Measurements from ENCODE around the gene MYH16. TPM values are rescaled to one million over a fixed set of nuclear protein-coding genes. Genes with fewer than 3 reads are reported as not detected.

Gene MYH16
- polyA plus RNA-seq, 1 experiment, result not detected

GRCh38 chr7:99290980-99291607 is 18.5 kb downstream of the MYH16 start:
- peak; percentile 74 for DNase-seq (ENCODE audit: low read depth, low spot score)
- CTCF ChIA-PET, result interaction anchor here (0.6 to 4.4 kb wide), 5 partner anchors 20 to 255 kb away, joined by 3 to 19 read pairs (median 3); no protein-coding TSS in a partner anchor

GRCh38 chr7:99292127-99292526 is 19.5 kb downstream of the MYH16 start:
- TF ChIP-seq CTCF (IDR thresholded peaks at IDR 0.05; ENCODE audit: low read depth, low read length), result no peak
- no peak overlapping the region for H3K27ac ChIP-seq (ENCODE audit: low read depth, low read length)
- H3K4me3 ChIP-seq (ENCODE audit: low read depth, low read length), result no peak overlapping the region
- ChIA-PET CTCF (interaction anchor here (0.6 to 4.4 kb wide), 2 partner anchors 21 to 256 kb away, joined by 3 to 19 read pairs; no protein-coding TSS in a partner anchor), POLR2A (no interaction called here)
- H3K27me3 ChIP-seq (ENCODE audit: control insufficient read depth, insufficient read depth, low read length), result no peaks in the 10 kb centered on the region
- no peaks in the 10 kb centered on the region; the same call in 1 of the 2 replicates for H3K9me3 ChIP-seq (ENCODE audit: control insufficient read depth, insufficient read depth, low read length)
- DNase-seq (ENCODE audit: low read depth, low spot score), result no peak

More at GRCh38 chr7:99290980-99291607, 18.5 kb downstream of the MYH16 start:
- H3K27ac ChIP-seq (ENCODE audit: low read depth, low read length), result no peak overlapping the region
- no peaks in the 10 kb centered on the region for H3K27me3 ChIP-seq (ENCODE audit: control insufficient read depth, insufficient read depth, low read length)
- POLR2A ChIA-PET, result interaction anchor here (0.6 to 1.6 kb wide), 4 partner anchors 23 to 95 kb away, joined by 3 to 4 read pairs (median 4); no protein-coding TSS in a partner anchor
- H3K4me3 ChIP-seq (ENCODE audit: low read depth, low read length), result no peak overlapping the region
- H3K9me3 ChIP-seq (ENCODE audit: control insufficient read depth, insufficient read depth, low read length), result no peaks in the 10 kb centered on the region; the same call in 1 of the 2 replicates
- no peak for TF ChIP-seq CTCF (IDR thresholded peaks at IDR 0.05; ENCODE audit: low read depth, low read length)

DNA sequence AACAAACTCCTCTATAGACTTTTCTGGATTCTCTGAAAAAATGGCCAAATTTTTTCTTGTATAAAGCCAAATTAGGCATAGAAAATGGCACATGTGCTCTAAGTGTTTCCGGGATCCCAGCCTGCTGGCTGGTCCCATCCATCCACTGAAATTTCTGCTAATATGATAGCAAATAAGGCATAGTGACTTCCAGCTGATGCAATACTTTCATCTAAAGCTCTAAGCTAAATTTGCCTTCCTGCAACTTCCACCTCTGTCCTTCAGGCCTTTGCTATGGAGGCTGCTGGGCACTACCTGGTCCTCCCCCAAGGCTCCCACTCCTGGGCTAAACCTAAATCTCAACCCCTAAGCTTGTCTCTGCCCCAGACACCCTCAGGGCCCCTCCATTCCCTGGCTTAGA is 20.5 kb downstream of the MYH16 start:
- no peaks in the 10 kb centered on the region for H3K9me3 ChIP-seq (ENCODE audit: control insufficient read depth, insufficient read depth, low read length)
- H3K27ac ChIP-seq (ENCODE audit: low read depth, low read length), result no peak overlapping the region
- no peak for DNase-seq (ENCODE audit: low read depth, low spot score)
- no peaks in the 10 kb centered on the region for H3K27me3 ChIP-seq (ENCODE audit: control insufficient read depth, insufficient read depth, low read length)
- H3K4me3 ChIP-seq (ENCODE audit: low read depth, low read length), result no peak overlapping the region
- ChIA-PET CTCF (interaction anchor here (4.4 kb wide), 1 partner anchor 20 kb away, joined by 19 read pairs; no protein-coding TSS in a partner anchor), POLR2A (no interaction called here)
- TF ChIP-seq CTCF (IDR thresholded peaks at IDR 0.05; ENCODE audit: low read depth, low read length), result no peak

GRCh38 chr7:99293650-99294049 is 21.0 kb downstream of the MYH16 start:
- DNase-seq (ENCODE audit: low read depth, low spot score), result no peak
- ChIA-PET CTCF (interaction anchor here (4.4 kb wide), 1 partner anchor 19 kb away, joined by 19 read pairs; no protein-coding TSS in a partner anchor), POLR2A (no interaction called here)
- Histone ChIP-seq H3K27me3 (ENCODE audit: control insufficient read depth, insufficient read depth, low read length) (no peaks in the 10 kb centered on the region), H3K9me3 (ENCODE audit: control insufficient read depth, insufficient read depth, low read length) (no peaks in the 10 kb centered on the region), H3K27ac (ENCODE audit: low read depth, low read length) (no peak overlapping the region), H3K4me3 (ENCODE audit: low read depth, low read length) (no peak overlapping the region)
- no peak for TF ChIP-seq CTCF (IDR thresholded peaks at IDR 0.05; ENCODE audit: low read depth, low read length)

DNA sequence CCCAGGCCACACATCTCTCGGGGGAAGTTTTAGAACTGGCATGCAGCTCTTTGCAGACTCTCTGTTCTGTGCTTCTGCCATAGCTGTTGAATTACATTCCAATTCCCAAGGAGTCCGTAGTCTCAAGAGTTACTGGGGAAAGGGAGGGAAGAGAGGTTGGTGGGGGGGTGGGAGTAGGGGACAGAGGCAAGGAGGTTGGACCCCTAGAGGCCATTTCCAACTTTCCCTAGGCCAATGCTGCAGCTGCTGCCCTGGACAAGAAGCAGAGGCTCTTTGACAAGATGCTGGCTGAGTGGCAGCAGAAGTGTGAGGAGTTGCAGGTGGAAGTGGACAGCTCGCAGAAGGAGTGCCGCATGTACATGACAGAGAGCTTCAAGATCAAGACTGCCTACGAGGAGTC is 23.8 kb downstream of the MYH16 start:
- POLR2A ChIA-PET, result no interaction called here
- Histone ChIP-seq H3K27ac (ENCODE audit: low read depth, low read length) (no peak overlapping the region), H3K4me3 (ENCODE audit: low read depth, low read length) (no peak overlapping the region), H3K9me3 (ENCODE audit: control insufficient read depth, insufficient read depth, low read length) (no peaks in the 10 kb centered on the region; the same call in 1 of the 2 replicates), H3K27me3 (ENCODE audit: control insufficient read depth, insufficient read depth, low read length) (no peaks in the 10 kb centered on the region)
- DNase-seq (ENCODE audit: low read depth, low spot score), result no peak
- CTCF ChIA-PET, result interaction anchor here (0.9 kb wide), 1 partner anchor 13 kb away, joined by 9 read pairs; no protein-coding TSS in a partner anchor
- no peak for TF ChIP-seq CTCF (IDR thresholded peaks at IDR 0.05; ENCODE audit: low read depth, low read length)

Measured in AG04450 (cell line).